ENCODE measurements around the gene CCSER1.
"Not testable (repeated sequence)": the region's sequence is repeated elsewhere in the genome, so short reads cannot be mapped to it uniquely, and the experiment has no call there.

The CCSER1 gene

GRCh38 chr4:91076147-91076546 lies 949.0 kb downstream of the CCSER1 start:
- TF ChIP-seq CTCF (IDR thresholded peaks at IDR 0.05), result no peak
- H3K27ac Mint-ChIP-seq, result no peak overlapping the region
- no peaks in the 10 kb centered on the region for H3K27me3 Mint-ChIP-seq (ENCODE audit: low read depth, poor library complexity)

GRCh38 chr4:91085961-91086360 lies 958.8 kb downstream of the CCSER1 start:
- H3K27me3 Mint-ChIP-seq (ENCODE audit: low read depth, poor library complexity), result no peaks in the 10 kb centered on the region
- no peak for DNase-seq
- no peak for TF ChIP-seq CTCF (IDR thresholded peaks at IDR 0.05)
- H3K27ac Mint-ChIP-seq, result no peak overlapping the region
- no peak overlapping the region for H3K4me3 Mint-ChIP-seq
- no peaks in the 10 kb centered on the region for H3K36me3 Mint-ChIP-seq (ENCODE audit: low read depth)
- peaks cover 7% of the 10 kb centered on the region for H3K9me3 Mint-ChIP-seq
- H3K4me1 Mint-ChIP-seq, result no peaks in the 10 kb centered on the region

More at GRCh38 chr4:91076147-91076546, 949.0 kb downstream of the CCSER1 start:
- Mint-ChIP-seq H3K4me1 (peaks cover 13% of the 10 kb centered on the region), H3K36me3 (ENCODE audit: low read depth) (peaks cover 21% of the 10 kb centered on the region), H3K4me3 (no peak overlapping the region), H3K9me3 (peaks cover 48% of the 10 kb centered on the region)
- no peak for DNase-seq

GRCh38 chr4:91087743-91088142 lies 960.5 kb downstream of the CCSER1 start:
- no peaks in the 10 kb centered on the region for H3K4me1 Mint-ChIP-seq
- no peak for TF ChIP-seq CTCF (IDR thresholded peaks at IDR 0.05)

GRCh38 chr4:91089178-91089577 lies 962.0 kb downstream of the CCSER1 start:
- no peak for DNase-seq
- Mint-ChIP-seq H3K27ac (no peak overlapping the region), H3K4me1 (no peaks in the 10 kb centered on the region), H3K27me3 (ENCODE audit: low read depth, poor library complexity) (peaks cover 4% of the 10 kb centered on the region), H3K9me3 (no peaks in the 10 kb centered on the region), H3K4me3 (no peak overlapping the region), H3K36me3 (ENCODE audit: low read depth) (no peaks in the 10 kb centered on the region)
- no peak for TF ChIP-seq CTCF (IDR thresholded peaks at IDR 0.05)

More at GRCh38 chr4:91087743-91088142, 960.5 kb downstream of the CCSER1 start:
- Mint-ChIP-seq H3K9me3 (no peaks in the 10 kb centered on the region), H3K27me3 (ENCODE audit: low read depth, poor library complexity) (peaks cover 4% of the 10 kb centered on the region), H3K4me3 (no peak overlapping the region), H3K27ac (no peak overlapping the region), H3K36me3 (ENCODE audit: low read depth) (no peaks in the 10 kb centered on the region)
- DNase-seq, result no peak

GRCh38 chr4:91092398-91092980 lies 965.3 kb downstream of the CCSER1 start:
- peaks cover 4% of the 10 kb centered on the region for H3K27me3 Mint-ChIP-seq (ENCODE audit: low read depth, poor library complexity)
- TF ChIP-seq CTCF (IDR thresholded peaks at IDR 0.05), result no peak
- H3K4me1 Mint-ChIP-seq, result no peaks in the 10 kb centered on the region
- no peaks in the 10 kb centered on the region for H3K36me3 Mint-ChIP-seq (ENCODE audit: low read depth)
- no peak for DNase-seq
- H3K9me3 Mint-ChIP-seq, result peaks cover 16% of the 10 kb centered on the region
- no peak overlapping the region for H3K4me3 Mint-ChIP-seq
- peak overlapping the region; percentile 48 for H3K27ac Mint-ChIP-seq

GRCh38 chr4:91094220-91094619 lies 967.0 kb downstream of the CCSER1 start:
- not testable (repeated sequence) for H3K27ac Mint-ChIP-seq; H3K4me1 Mint-ChIP-seq; H3K4me3 Mint-ChIP-seq; H3K27me3 Mint-ChIP-seq (ENCODE audit: low read depth, poor library complexity); DNase-seq; H3K36me3 Mint-ChIP-seq (ENCODE audit: low read depth)
- peaks cover 16% of the 10 kb centered on the region for H3K9me3 Mint-ChIP-seq

Data from nephron progenitor cell (in vitro differentiated cells).